HG03060 (cell line): ENCODE measurements around the gene CLASP1.
"Not testable (repeated sequence)": the region's sequence is repeated elsewhere in the genome, so short reads cannot be mapped to it uniquely, and the experiment has no call there.

Experiments used
- ATAC-seq: cut with Tn5 transposase; IDR thresholded peaks from one replicate; pipeline ENCODE4 v1.9.1; 2021; ENCODE audit warnings: low read depth, moderate number of reproducible peaks; ENCODE audit not compliant: unreplicated experiment

Gene CLASP1

GRCh38 chr2:121398853-121399252 is 250.4 kb downstream of the CLASP1 start:
- ATAC-seq = no peak

GRCh38 chr2:121390082-121390692 is 259.1 kb downstream of the CLASP1 start:
- no peak for ATAC-seq

GRCh38 chr2:121388371-121388770 is 260.9 kb downstream of the CLASP1 start:
- no peak for ATAC-seq

GRCh38 chr2:121387591-121388325 is 261.5 kb downstream of the CLASP1 start:
- no peak for ATAC-seq

- no peak for ATAC-seq
These were observed 262.6 kb downstream of the CLASP1 start for GRCh38 chr2:121386707-121387106.

GRCh38 chr2:121386102-121386501 is 263.2 kb downstream of the CLASP1 start:
- ATAC-seq = no peak

- no peak for ATAC-seq
These were observed 266.5 kb downstream of the CLASP1 start for GRCh38 chr2:121382744-121383143.

- no peak for ATAC-seq
These were observed 271.6 kb downstream of the CLASP1 start for GRCh38 chr2:121377646-121378045.

GRCh38 chr2:121376535-121377250 is 272.6 kb downstream of the CLASP1 start:
- no peak for ATAC-seq

GRCh38 chr2:121375621-121376159 is 273.6 kb downstream of the CLASP1 start:
- no peak for ATAC-seq

- ATAC-seq = not testable (repeated sequence)
These were observed 274.7 kb downstream of the CLASP1 start for GRCh38 chr2:121374412-121375075.

GRCh38 chr2:121372721-121373353 is 276.4 kb downstream of the CLASP1 start:
- ATAC-seq = peak; percentile 30

GRCh38 chr2:121372082-121372481 is 277.2 kb downstream of the CLASP1 start:
- no peak for ATAC-seq

- no peak for ATAC-seq
These were observed 280.4 kb downstream of the CLASP1 start for GRCh38 chr2:121368836-121369235.

GRCh38 chr2:121368155-121368554 is 281.1 kb downstream of the CLASP1 start:
- ATAC-seq = no peak

GRCh38 chr2:121367246-121367900 is 281.9 kb downstream of the CLASP1 start:
- ATAC-seq = no peak

GRCh38 chr2:121366040-121366439 is 283.2 kb downstream of the CLASP1 start:
- ATAC-seq = no peak

GRCh38 chr2:121365061-121365460 is 284.2 kb downstream of the CLASP1 start:
- ATAC-seq = no peak

- ATAC-seq = no peak
These were observed 285.4 kb downstream of the CLASP1 start for GRCh38 chr2:121363632-121364420.
